Measurements from ENCODE around the gene SOS1.
A peak's percentile ranks its signal among the peaks of the same experiment; 100 is the strongest.
"Not testable (repeated sequence)": the region's sequence is repeated elsewhere in the genome, so short reads cannot be mapped to it uniquely, and the experiment has no call there.

Gene SOS1

DNA sequence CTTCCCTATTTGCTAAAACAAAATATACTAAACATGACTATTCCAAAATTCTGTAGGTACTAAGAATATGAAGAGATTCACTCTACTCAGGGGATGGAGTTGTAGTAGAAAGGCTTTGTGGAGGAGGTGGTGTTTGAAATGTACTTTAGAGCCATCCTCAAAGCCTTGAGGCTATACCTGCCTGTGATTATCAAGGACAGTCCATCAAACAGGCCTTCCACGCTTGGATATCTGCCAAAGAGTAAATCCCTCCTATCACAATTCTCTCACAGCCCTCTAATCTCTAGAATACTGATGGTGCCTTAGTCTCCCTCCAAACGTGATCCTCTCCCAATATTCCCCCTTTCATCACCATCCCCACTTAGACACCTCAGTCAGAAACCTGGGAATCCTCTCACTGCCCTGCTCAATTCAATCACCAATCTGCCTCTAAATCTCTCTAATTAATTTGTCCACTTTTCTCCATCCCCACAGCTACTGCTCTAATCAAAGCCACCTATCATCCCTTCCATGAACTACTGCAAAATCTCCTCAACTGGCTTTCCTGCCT is 13.1 kb downstream of the SOS1 start:
- FAIRE-seq (no peak), DNase-seq (ENCODE audit: insufficient read length, low spot score) (no peak)

DNA sequence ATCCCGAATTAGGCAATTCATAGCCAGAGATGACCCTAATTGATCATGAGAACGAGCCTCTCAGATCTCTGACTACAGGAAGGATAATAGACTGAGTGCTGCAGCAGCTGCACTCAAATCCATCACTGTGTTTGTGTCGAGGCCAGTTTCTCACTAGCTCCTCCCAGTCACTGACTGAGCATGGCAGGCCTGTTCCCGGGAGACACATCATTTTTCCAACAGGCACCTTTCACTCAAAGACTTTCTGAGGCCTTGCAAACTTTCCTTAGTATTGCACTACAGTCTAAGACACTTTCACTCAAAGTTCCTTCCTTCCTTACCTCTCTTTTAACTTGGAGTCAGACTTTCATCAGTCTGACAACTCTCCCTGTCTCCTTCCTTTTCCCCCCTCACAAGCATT is 13.7 kb downstream of the SOS1 start:
- FAIRE-seq (no peak), DNase-seq (ENCODE audit: insufficient read length, low spot score) (no peak)

DNA sequence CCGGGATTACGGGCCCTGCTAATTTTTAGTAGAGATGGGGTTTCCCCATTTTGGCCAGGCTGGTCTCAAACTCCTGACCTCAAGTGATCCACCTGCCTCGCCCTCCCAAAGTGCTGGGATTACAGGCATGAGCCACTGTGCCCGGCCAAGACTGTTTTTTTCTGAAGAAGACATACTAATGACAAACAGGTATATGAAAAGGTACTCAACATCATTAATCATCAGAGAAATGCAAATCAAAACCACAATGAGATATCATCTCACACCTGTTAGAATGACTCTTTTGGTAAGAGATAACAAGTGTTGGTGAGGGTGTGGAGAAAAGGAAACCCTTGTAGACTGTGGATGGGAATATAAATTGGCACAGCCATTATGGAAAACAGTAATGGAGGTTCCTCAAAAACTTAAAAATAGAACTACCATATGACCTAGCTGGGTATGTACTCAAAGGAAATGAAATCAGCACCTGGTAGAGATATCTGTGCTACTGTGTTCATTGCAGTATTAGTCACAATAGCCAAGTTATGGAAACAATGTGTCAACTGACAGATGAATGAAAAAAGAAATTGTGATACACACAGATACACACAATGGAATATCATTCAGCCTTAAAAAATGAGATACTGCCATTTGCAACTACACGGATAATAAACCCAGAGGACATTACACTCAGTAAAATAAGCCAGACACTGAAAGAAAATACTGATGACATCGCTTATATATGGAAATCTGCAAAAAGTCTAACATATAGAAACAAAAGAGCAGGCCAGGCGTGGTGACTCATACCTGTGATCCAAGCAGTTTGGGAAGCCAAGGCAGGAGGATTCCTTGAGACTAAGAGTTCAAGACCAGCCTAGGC is 20.8 kb downstream of the SOS1 start:
- DNase-seq (ENCODE audit: insufficient read length, low spot score) = no peak
- peak; percentile 76 for FAIRE-seq

DNA sequence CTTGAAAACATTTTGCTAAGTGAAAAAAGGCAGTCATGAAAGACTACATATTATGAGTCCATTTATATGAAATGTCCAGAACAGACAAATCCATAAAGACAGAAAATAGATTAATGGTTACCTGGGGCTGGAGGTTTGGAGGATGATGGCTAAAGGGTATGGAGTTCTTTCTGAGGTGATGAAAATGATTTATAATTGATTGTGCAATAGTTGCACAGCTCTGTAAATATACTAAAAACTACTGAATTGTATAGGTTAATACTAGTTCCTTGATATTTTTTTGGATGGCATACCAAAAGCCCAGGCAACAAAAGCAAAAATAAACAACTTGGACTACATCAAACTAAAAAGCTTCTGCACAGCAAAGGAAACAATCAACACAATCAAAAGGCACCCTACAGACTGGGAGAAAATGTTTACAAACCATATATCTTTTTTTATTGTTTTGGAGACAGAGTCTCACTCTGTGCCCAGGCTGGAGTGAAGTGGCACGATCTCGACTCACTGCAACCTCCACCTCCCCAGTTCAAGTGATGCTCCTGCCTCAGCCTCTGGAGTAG is 21.5 kb downstream of the SOS1 start:
- FAIRE-seq (no peak), DNase-seq (ENCODE audit: insufficient read length, low spot score) (no peak)

DNA sequence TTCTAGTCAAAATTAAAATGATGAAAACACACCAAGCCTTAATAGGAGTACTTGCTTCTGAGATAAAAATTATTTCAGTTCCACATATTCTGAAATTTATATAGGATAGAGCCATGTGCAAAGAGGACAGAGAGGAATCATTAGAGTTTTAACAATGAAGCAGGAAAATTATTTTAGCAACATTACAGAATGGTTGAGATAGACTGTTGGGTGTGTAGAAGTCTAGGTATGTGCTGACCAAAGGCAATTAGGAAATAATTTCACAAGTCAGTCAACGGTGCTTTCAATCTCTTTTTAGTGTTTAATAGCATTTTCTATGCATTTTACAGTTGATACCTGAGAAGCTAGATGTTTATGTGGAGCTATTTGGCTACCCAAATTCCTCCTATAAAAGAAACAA is 25.2 kb downstream of the SOS1 start:
- FAIRE-seq = no peak
- no peak for DNase-seq (ENCODE audit: insufficient read length, low spot score)

DNA sequence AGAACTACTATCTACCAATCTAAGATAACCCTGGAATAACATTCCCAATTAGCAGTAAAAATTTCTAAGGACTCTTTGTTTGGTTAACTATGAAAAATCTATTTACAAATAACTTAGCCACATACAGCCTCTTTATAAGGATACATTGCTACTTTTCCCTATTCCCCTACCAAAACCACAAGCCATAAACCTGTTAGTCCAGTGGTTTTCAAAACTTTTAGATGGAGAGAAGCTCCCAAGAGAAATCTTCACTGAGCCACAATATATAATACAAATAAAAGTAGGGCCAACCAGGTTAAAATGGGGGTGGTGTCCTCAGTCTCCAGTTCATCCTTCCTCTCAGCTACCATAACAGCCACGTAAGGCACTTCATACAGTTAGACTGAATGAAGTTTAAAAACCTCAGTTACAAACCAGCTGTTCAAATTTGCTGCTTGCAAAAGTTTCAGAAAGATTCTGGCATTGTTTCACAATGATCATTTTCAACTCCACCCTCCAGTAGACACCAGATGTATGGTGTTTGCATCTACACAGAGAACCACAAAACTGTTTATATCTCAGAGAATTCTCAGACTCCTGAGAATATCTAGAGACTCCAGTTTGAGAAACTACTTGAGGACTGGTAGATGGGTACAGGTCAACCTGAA is 26.0 kb downstream of the SOS1 start:
- peak; percentile 31 for DNase-seq (ENCODE audit: insufficient read length, low spot score)
- peak; percentile 93 for FAIRE-seq

DNA sequence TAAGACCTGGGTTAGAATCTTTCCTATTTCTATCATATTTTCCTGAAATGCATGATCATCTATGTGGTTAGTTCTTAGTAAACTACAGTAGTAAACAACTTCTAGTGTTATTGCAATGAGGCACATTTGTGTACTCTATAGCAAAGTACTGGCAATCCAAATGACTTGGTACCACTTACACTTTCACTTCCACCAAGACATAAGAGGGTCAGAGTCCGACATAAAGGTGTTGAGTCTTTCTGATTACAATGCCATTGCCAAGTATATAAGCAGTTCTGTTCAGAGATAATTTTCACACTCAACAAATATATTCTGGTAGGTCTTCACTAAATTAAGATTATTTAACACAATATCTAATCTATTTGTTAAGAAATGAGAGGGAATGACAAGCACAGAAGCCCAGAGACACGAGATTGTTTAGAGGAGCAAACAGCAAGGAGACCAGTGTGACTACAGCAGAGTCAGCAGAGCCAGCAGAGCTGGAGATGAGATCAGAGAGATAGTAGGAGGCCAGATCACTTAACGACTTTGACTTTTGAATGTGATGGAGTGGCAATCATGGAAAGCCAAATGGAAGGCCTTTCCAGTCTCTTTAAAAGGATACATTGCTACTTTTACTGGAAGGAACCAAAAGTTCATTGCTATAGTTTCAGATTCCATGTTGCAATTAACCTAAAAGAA is 27.5 kb downstream of the SOS1 start:
- DNase-seq (ENCODE audit: insufficient read length, low spot score) (no peak), FAIRE-seq (peak; percentile 85)

DNA sequence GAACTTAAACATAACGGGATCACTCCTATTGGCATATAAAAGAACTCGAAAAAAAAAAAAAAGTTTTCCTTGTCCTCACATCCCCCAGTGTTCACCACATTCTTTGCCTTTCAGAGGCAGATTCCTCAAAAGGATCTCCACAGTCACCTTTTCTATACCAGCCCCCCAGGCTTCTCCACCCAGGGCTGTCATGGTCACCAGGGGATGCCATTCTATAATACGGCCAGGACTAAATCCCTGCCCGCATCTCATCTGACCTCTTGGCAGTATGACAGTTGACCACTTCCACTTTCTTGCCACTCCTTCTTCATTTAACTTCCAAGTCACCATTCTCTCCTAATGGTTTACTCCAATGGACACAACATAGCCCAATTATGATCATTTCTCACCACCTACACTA is 29.3 kb downstream of the SOS1 start:
- DNase-seq (ENCODE audit: insufficient read length, low spot score) = no peak
- no peak for FAIRE-seq

DNA sequence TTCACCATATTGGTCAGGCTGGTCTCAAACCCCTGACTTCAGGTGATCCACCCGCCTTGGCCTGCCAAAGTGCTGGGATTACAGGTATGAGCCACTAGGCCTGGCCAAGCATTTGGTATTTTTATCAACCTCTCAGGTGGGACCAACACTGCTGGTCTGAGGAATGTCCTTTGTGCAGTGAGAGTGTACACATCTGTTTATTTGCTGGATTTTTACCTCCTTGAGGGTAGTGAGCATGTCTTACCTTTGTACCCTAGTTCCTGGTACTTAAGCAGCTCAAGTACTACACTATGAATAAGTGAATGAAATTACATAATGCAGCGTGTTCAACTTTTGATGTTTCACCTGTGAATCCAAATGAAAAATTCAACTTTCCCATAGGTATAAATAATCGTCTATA is 29.8 kb downstream of the SOS1 start:
- no peak for FAIRE-seq
- no peak for DNase-seq (ENCODE audit: insufficient read length, low spot score)

DNA sequence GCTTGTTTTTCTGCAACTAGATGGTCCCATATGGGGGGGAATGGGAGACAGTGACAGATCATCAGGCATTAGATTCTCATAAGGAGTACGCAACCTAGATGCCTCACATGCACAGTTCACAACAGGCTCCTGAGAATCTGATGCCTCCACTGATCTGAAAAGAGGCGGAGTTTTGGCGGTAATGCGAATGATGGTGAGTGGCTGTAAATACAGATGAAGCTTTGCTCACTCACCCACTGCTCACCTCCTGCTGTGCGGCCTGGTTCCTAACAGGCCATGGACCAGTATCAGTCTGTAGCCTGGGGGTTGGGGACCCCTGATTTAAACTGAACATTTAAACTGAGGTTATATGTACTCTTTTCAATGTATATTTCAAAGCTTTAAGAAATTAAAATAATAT is 40.7 kb downstream of the SOS1 start:
- DNase-seq (ENCODE audit: insufficient read length, low spot score) = no peak

DNA sequence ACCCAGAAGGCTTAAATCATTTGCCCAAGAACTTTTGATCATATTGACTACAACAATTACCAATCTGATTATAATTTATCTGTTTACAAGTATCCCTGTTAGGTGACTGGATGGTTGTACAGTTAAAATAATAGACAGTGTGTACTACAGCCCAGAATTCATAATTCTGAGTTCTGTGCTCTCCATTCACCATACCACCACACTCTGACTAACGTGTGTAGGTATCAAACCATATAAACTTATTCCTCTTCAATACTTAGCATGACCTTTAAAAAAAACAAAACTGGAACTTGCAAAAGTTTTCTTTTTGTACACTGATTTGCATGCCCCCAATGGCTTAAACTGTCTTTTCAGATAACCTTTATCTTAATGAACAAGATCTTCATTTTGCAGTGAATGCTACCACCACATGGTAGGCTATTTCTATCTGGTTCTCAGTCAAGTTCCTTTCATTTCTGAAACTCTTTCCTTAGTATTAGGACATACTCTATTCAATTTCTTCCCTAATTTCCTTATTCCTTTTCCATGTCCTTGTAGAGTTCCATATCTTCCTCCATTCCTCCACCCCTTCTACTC is 50.9 kb downstream of the SOS1 start:
- DNase-seq (ENCODE audit: insufficient read length, low spot score) (no peak), FAIRE-seq (no peak)

More for the DNA sequence above, 40.7 kb downstream of the SOS1 start:
- no peak for FAIRE-seq

DNA sequence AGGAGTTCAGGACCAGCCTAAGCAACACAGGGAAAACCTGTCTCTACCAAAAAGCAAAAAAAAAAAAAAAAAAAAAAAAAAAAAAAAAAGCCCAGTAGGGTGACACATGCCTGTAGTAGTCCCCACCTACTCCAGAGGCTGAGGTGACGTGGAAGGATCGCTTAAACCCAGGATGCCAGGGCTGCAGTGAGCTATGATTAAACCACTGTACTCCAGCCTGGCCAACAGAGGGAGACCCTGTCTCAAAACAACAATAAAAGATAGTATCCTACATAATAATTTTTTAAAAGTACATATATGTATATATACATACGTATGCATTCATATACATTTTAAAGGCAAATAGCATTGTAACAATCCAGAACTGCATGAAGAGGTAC is 51.7 kb downstream of the SOS1 start:
- no peak for FAIRE-seq
- DNase-seq (ENCODE audit: insufficient read length, low spot score) = no peak

DNA sequence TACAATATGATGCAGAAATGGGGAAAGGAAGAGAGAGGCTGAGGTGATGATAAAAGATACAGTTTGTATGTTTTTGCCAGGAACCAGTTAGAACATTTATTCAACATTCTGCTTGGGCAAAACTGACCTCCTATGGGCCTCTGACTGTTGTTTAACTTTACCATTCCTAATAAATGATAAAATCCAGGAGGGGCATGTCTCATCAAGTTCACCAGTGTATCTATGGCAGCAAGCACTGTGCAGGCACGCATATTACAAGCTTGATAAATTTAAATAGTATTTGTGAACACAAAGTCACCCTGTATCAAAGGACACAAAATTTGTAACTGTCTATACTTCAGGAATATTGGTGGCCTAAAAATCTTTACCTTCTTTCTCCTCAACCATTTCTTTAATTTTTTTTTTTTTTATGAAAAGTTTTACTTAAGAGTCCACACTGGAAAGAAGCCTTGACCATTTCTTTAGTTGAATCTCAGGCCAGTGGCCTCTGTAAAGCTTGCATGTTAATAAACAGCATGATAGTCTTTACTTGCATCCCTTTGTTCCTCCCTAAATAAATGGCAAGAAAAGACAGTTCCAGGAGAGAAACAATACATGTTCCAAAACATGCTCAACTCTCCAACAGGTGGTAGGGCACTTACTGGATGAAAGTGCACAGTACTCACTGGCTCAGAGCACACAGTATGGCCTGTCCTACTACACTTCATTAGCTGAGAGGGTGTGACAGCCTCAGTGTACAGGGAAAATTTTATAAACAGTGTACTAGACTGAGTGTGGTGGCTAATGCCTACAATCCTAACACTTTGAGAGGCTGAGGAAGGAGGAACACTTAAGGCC is 52.3 kb downstream of the SOS1 start:
- DNase-seq (ENCODE audit: insufficient read length, low spot score) = no peak
- no peak for FAIRE-seq

DNA sequence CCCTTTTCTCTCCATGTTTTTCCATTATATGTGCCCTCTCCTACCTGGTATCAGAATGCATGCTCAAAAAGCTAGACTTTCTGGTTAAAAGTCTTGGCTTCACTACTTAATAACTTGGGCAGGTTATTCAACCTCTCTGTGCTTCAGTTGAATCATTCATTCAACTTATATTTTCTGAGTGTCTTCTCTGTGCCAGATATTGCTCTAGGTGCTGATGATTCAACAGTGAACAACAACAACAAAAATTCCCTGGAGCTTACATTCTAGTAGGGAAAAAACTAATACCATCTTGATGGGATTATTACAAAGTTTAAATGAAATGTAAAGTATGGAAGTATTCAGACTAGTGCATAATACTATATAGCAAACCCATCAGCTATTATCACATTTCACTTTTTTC is 55.2 kb downstream of the SOS1 start:
- FAIRE-seq (no peak), DNase-seq (ENCODE audit: insufficient read length, low spot score) (no peak)

DNA sequence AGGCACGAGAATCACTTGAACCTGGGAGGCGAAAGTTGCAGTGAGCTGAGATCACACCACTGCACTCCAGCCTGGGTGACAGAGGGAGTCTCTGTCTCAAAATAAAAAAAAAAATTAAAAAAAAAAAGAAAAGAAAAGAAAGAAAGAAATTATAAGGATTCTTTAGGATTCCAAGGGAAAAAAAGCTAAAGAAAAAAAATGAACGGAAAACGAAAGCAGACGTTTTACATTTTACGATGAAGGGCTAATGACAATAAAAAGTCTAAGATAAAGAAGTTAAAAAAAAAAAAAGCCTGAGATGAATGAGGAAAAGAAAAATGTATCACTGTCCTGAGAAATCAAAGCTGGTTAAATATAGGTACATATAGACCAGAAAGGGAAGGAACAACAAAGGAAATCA is 58.5 kb downstream of the SOS1 start:
- FAIRE-seq (no peak), DNase-seq (ENCODE audit: insufficient read length, low spot score) (no peak)

DNA sequence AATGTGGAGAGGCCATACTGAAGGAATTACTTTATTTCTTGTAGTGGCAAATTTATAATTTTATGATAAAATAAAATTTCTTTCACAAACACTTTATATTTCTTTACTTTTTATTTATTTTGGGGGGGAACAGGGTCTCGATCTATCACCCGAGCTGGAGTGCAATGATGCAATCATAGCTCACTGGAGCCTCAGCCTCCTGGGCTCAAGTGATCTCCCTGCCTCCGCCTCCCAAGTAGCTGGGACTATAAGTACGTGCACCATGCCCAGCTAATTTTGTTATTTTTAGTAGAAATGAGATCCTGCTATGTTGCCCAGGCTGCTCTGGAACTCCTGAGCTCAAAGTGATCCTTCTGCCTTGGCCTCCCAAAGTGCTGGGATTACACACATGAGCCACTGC is 59.6 kb downstream of the SOS1 start:
- DNase-seq (ENCODE audit: insufficient read length, low spot score) (no peak), FAIRE-seq (no peak)

DNA sequence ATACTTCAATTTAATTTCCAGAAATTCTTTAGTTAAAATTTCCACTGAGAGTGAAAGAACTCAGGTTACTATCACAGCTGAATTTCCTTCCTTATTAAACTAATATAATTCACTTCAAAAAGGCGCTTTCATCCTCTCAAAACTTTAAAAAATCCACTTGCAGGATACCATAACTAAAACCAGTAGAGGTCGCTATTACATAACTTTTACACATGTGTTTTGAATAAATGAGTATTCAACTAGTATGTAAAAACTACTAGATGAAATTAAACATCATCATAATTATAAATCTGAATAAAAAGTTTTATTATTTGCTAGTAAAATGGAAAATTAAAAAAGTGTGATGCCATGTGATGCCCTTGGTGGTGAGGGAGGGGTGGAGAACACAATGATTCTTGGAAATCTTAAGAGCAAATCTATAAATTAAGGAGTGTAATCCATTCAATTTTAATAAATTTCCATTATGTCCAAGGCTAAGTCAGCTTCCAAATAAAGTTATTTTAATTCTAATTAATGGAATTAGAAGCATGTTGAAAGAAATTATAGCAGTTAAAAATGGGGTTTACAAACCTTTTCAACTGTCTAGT is 61.4 kb downstream of the SOS1 start:
- DNase-seq (ENCODE audit: insufficient read length, low spot score) = peak; percentile 1

DNA sequence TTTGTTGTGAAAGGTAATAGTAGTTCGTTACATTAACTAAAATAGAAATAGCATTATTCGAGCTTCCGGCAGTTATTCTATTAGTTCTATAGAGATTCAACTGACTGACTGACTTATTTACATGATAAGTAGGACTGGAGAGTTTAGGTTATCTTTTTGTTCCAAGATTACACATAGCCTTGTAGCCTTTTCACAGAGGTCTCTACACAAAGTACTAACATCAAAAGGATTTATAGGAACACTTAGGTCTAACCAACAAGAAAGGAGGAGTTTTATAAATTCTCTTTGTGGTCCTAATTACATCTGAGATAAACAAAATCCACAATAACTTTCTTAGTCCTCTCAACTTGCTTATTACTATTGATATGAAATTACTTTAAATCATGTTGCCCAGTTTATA is 62.8 kb downstream of the SOS1 start:
- no peak for FAIRE-seq
- DNase-seq (ENCODE audit: insufficient read length, low spot score) = no peak

More for the DNA sequence above, 61.4 kb downstream of the SOS1 start:
- FAIRE-seq = peak; percentile 84

DNA sequence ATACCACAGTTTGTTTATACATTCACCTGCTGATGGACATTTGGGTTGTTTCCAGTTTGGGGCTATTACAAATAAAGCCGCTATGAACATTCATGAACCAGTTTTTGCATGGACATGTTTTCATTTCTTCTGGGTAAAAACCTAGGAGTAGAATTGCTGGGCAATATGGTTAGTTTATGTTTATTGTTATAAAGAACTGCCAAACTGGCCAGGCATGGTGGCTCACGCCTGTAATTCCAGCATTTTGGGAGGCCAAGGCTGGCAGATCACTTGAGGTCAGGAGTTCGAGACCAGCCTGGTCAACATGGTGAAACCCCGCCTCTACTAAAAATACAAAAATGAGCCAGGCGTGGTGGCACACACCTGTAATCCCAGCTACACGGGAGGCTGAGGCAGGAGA is 68.2 kb downstream of the SOS1 start:
- FAIRE-seq; DNase-seq (ENCODE audit: insufficient read length, low spot score): not testable (repeated sequence)

DNA sequence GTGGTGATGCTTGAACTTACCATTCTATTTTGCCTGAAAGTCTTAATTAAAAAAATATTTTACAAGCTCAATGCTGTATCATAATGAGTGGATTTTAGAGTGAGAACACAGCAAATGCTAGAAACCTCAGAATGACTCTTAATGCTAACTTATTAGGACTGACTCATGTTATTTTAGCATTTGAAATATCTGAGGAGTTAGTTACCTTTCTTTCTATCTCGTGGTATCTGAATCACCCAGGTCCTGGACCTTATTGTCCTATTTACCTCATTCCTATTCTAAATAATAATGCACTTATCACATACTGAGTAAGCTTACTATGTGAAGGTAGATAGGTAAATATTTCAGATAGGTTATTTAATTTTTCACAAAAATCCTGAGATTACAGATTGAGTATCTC is 70.7 kb downstream of the SOS1 start:
- no peak for DNase-seq (ENCODE audit: insufficient read length, low spot score)
- FAIRE-seq = no peak

All from GM19239 (cell line).